ENCODE data around the gene LUM. TPM values are rescaled to one million over a fixed set of nuclear protein-coding genes. Genes with fewer than 3 reads are reported as not detected.

Gene LUM
- total RNA-seq, 1 experiment from 2014 or later: not detected

DNA sequence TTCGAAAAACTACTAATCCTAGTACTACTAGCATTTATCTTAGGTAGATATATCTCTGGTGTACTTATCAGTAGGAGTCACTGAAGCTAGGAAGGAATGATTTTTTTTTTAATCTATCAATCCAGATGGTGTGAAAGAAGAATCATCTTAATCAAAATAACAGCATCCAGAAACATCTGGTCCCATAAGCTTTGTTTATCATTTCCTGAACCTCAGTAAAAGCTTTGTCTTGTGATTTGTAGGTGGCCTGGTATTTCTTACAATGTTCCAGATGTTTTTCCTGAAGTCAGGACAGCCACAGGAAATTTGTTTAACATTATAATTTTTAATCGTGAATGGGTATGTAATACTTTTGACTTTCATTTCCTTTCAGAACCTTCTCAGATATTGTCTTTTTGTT is 28.0 kb upstream of the LUM start:
- Mint-ChIP-seq H3K9me3 (peaks cover 0 to 2% of the 10 kb centered on the region in 2 experiments; a peak in 1 of 5 replicates), H3K4me3 (no peak overlapping the region), H3K27me3 (ENCODE audit: low read depth) (peaks cover 3% of the 10 kb centered on the region; the same call in 1 of the 2 replicates), H3K4me1 (no peaks in the 10 kb centered on the region), H3K36me3 (ENCODE audit: insufficient read depth in 1 of 3, low read depth in 3 of 3) (peaks cover 0 to 3% (median 0%) of the 10 kb centered on the region in 3 experiments; a peak in 2 of 7 replicates), H3K27ac (no peak overlapping the region)
- Histone ChIP-seq H4K8ac (replicated peaks; ENCODE audit: insufficient read length, low read depth, low read length) (no peak overlapping the region), H3K27me3 (ENCODE audit: insufficient read depth, low read length) (no peaks in the 10 kb centered on the region), H4K5ac (ENCODE audit: insufficient read length, low read depth, low read length) (no peak overlapping the region), H2BK120ac (ENCODE audit: low read depth, low read length, poor library complexity, severe bottlenecking) (no peak overlapping the region), H3T11ph (ENCODE audit: low read length) (no peak overlapping the region), H3K27ac (ENCODE audit: insufficient read length, low read depth, low read length) (no peak overlapping the region), H3K18ac (ENCODE audit: insufficient read length, low read depth, low read length) (no peak overlapping the region), H4K20me1 (ENCODE audit: control insufficient read depth, insufficient read depth, insufficient read length) (no peaks in the 10 kb centered on the region), H2BK15ac (ENCODE audit: low read depth, low read length) (no peak overlapping the region), H4K91ac (ENCODE audit: insufficient read length, low read depth, low read length) (no peak overlapping the region), H3K56ac (ENCODE audit: insufficient read length, low read depth, low read length) (no peak overlapping the region), H2BK5ac (ENCODE audit: insufficient read length, low read length) (no peak overlapping the region), H3K14ac (ENCODE audit: insufficient read depth, low read length) (no peak overlapping the region), H3K4ac (ENCODE audit: low read depth, low read length) (no peak overlapping the region), H2AFZ (ENCODE audit: low read length) (no peak overlapping the region), H3K23ac (ENCODE audit: insufficient read length, low read depth, low read length) (no peak overlapping the region), H2BK12ac (ENCODE audit: insufficient read length, low read depth, low read length) (no peak overlapping the region), H3K4me2 (ENCODE audit: insufficient read depth, insufficient read length, low read length) (no peak overlapping the region), H3K9me3 (ENCODE audit: control insufficient read depth, low read depth, low read length) (no peaks in the 10 kb centered on the region), H3K79me1 (ENCODE audit: insufficient read depth, low read depth, low read length, poor library complexity, severe bottlenecking) (no peaks in the 10 kb centered on the region), H3K79me2 (ENCODE audit: insufficient read depth, low read length) (no peaks in the 10 kb centered on the region), H3K23me2 (ENCODE audit: insufficient read length, low read depth, low read length, poor library complexity, severe bottlenecking) (no peaks in the 10 kb centered on the region), H2BK20ac (ENCODE audit: low read depth, low read length, poor library complexity, severe bottlenecking) (no peak overlapping the region), H2AK5ac (ENCODE audit: insufficient read length, low read length) (no peak overlapping the region), H3K9ac (ENCODE audit: extremely low read depth, insufficient read length, low read length) (no peak overlapping the region), H3K4me1 (ENCODE audit: insufficient read depth, low read length) (no peaks in the 10 kb centered on the region)
- whole genome bisulfite sequencing (ENCODE audit: extremely low coverage, insufficient read length, low lambda C conversion rate): no CpG with 5 or more reads among the region's 2 CpGs
- no peak for DNase-seq
- TF ChIP-seq, protein P1, sequence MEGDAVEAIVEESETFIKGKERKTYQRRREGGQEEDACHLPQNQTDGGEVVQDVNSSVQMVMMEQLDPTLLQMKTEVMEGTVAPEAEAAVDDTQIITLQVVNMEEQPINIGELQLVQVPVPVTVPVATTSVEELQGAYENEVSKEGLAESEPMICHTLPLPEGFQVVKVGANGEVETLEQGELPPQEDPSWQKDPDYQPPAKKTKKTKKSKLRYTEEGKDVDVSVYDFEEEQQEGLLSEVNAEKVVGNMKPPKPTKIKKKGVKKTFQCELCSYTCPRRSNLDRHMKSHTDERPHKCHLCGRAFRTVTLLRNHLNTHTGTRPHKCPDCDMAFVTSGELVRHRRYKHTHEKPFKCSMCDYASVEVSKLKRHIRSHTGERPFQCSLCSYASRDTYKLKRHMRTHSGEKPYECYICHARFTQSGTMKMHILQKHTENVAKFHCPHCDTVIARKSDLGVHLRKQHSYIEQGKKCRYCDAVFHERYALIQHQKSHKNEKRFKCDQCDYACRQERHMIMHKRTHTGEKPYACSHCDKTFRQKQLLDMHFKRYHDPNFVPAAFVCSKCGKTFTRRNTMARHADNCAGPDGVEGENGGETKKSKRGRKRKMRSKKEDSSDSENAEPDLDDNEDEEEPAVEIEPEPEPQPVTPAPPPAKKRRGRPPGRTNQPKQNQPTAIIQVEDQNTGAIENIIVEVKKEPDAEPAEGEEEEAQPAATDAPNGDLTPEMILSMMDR (conservative IDR thresholded peaks at IDR 0.05): no peak

Data from H9 (cell line).